ENCODE measurements around the gene CITED4.

GRCh38 chr1:40822890-40823289 is 39.3 kb downstream of the CITED4 start:
- TF ChIP-seq, protein P1, sequence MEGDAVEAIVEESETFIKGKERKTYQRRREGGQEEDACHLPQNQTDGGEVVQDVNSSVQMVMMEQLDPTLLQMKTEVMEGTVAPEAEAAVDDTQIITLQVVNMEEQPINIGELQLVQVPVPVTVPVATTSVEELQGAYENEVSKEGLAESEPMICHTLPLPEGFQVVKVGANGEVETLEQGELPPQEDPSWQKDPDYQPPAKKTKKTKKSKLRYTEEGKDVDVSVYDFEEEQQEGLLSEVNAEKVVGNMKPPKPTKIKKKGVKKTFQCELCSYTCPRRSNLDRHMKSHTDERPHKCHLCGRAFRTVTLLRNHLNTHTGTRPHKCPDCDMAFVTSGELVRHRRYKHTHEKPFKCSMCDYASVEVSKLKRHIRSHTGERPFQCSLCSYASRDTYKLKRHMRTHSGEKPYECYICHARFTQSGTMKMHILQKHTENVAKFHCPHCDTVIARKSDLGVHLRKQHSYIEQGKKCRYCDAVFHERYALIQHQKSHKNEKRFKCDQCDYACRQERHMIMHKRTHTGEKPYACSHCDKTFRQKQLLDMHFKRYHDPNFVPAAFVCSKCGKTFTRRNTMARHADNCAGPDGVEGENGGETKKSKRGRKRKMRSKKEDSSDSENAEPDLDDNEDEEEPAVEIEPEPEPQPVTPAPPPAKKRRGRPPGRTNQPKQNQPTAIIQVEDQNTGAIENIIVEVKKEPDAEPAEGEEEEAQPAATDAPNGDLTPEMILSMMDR (IDR thresholded peaks at IDR 0.05): no peak
- TF ChIP-seq POLR2A (IDR thresholded peaks at IDR 0.05): no peak

Data from testis (tissue), 2 donors.